HEK293 (cell line): ENCODE results near the gene METAP1D.

Experiments
- REPIN1 ChIP-seq: fragments of 450-650 bp; formaldehyde crosslinking; IDR thresholded peaks from 2 replicates; pipeline ENCODE4 v1.5.1; 2017; ENCODE audit warnings: missing biosample characterization, missing genetic modification characterization, low read depth
- SP2 ChIP-seq: fragments of 450-650 bp; formaldehyde crosslinking; IDR thresholded peaks from 2 replicates; pipeline ENCODE4 v1.5.1; 2016; ENCODE audit warnings: missing biosample characterization, missing genetic modification characterization
- YY1 ChIP-seq: fragments of 450-650 bp; formaldehyde crosslinking; IDR thresholded peaks from 2 replicates; pipeline ENCODE4 v1.5.1; 2018; ENCODE audit warnings: missing biosample characterization, missing genetic modification characterization
- ZBTB20 ChIP-seq: fragments of 450-650 bp; formaldehyde crosslinking; IDR thresholded peaks from 2 replicates; pipeline ENCODE4 v1.5.1; 2016; ENCODE audit warnings: missing biosample characterization, missing genetic modification characterization
- ZNF747 ChIP-seq: fragments of 450-650 bp; formaldehyde crosslinking; IDR thresholded peaks from 2 replicates; pipeline ENCODE4 v1.5.1; 2016; ENCODE audit warnings: missing biosample characterization, missing genetic modification characterization
- ZNF776 ChIP-seq: fragments of 450-650 bp; formaldehyde crosslinking; IDR thresholded peaks from 2 replicates; pipeline ENCODE4 v1.5.0; 2017; ENCODE audit warnings: missing biosample characterization, missing genetic modification characterization, borderline replicate concordance
- TF ChIP-seq, protein P1 (sequence below): fragments of 450-650 bp; formaldehyde crosslinking; IDR thresholded peaks from 2 replicates; pipeline ENCODE4 v1.5.1; 2016; ENCODE audit warnings: missing biosample characterization, missing genetic modification characterization

DNA sequence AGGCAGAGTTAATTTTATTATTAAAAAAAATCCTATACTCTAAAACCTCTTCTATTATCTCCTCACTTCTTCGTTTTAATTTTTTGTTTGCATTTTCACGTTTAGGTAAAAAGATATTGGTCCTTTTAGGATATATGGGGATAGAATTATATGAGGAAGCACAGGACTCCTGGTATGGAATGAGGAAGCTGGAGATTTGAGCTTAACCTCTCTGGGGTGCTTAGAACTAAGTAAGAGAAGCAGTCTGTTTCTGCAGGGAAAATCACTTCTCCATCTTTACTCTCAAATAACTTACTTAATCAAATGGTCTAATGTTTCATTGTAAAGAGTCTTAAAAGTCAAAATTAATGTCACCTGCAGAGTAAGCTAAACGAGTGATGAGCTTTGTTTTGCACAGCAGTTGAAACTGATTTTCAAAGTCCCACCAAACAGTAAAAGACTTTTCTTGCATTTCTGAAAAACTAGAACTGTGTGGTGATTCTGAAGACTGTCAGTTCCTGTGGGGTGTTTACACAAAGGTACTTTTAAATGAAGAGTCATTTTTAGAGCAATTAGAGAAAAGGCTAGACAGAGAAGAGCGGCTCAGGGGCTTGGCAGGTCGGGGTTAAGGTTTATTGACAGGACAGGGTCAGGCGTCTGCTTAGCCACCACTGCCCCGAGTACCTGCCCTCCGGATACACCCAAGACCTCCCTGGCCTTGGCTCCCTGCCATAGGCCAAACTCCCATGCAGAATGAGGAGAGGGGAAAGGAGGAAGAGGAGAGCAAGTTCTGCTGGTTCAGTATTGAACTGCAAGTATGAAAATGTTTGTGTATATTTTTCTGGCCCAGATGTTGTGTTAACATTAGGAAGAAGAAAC is 21.6 kb downstream of the METAP1D start:
- TF ChIP-seq, protein P1, sequence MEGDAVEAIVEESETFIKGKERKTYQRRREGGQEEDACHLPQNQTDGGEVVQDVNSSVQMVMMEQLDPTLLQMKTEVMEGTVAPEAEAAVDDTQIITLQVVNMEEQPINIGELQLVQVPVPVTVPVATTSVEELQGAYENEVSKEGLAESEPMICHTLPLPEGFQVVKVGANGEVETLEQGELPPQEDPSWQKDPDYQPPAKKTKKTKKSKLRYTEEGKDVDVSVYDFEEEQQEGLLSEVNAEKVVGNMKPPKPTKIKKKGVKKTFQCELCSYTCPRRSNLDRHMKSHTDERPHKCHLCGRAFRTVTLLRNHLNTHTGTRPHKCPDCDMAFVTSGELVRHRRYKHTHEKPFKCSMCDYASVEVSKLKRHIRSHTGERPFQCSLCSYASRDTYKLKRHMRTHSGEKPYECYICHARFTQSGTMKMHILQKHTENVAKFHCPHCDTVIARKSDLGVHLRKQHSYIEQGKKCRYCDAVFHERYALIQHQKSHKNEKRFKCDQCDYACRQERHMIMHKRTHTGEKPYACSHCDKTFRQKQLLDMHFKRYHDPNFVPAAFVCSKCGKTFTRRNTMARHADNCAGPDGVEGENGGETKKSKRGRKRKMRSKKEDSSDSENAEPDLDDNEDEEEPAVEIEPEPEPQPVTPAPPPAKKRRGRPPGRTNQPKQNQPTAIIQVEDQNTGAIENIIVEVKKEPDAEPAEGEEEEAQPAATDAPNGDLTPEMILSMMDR (tag by site-specific recombination), result no peak
- no peak for TF ChIP-seq YY1 (tag by site-specific recombination)
- no peak for TF ChIP-seq ZNF747 (tag by site-specific recombination)
- TF ChIP-seq SP2 (tag by site-specific recombination), result no peak
- TF ChIP-seq ZNF776 (tag by site-specific recombination), result no peak
- no peak; the same call in 1 of the 2 replicates for TF ChIP-seq ZBTB20 (tag by site-specific recombination)
- no peak for TF ChIP-seq REPIN1 (tag by site-specific recombination)
